HEK293 (cell line): ENCODE data around the gene HRH2.

Experiments used
- CTCF ChIA-PET: fragments of 350-600 bp; formaldehyde crosslinking; extraction: SDS; loops from one replicate; lab custom pipeline; 2021; ENCODE audit warnings: antibody characterized with exemption; lab: Yijun Ruan, JAX
- POLR2A ChIA-PET: fragments of 300-600 bp; formaldehyde crosslinking; extraction: SDS; loops from one replicate; lab custom pipeline; 2020; ENCODE audit warnings: antibody characterized with exemption, inconsistent platforms; lab: Yijun Ruan, JAX
- H3K27ac ChIP-seq: fragments of 200-500 bp; sonication (Bioruptor generic); 2 replicates; pipeline ENCODE4 v1.5.1; 2014; ENCODE audit warnings: low read depth, low read length, control low read depth, inconsistent platforms; ENCODE audit errors: extremely low read depth
- H3K36me3 ChIP-seq, 2 experiments: fragments of 200-500 bp in 1 of 2; sonication (Bioruptor generic) in 1 of 2; 1 replicate in 1 of 2; 2 replicates in 1 of 2; pipeline ENCODE4 v1.5.1; 2014 to 2017; ENCODE audit warnings: inconsistent platforms in 2 of 2, low read length in 2 of 2; ENCODE audit not compliant: control insufficient read depth in 2 of 2, insufficient read depth in 1 of 2
- H3K4me1 ChIP-seq: fragments of 200-500 bp; sonication (Bioruptor generic); 2 replicates; pipeline ENCODE4 v1.5.1; 2014; ENCODE audit warnings: mild to moderate bottlenecking, low read length, inconsistent platforms; ENCODE audit not compliant: control insufficient read depth, insufficient read depth
- H3K4me3 ChIP-seq: 2 replicates; pipeline ENCODE4 v1.5.1; 2011; ENCODE audit warnings: low read depth, mild to moderate bottlenecking, control low read depth, low read length, moderate library complexity
- H3K9me3 ChIP-seq: fragments of 200-500 bp; sonication (Bioruptor generic); 2 replicates; pipeline ENCODE4 v1.5.1; 2014; ENCODE audit warnings: low read depth, low read length, inconsistent platforms; ENCODE audit not compliant: control insufficient read depth, insufficient read depth
- CTCF ChIP-seq: fragments of 450-650 bp; formaldehyde crosslinking; IDR thresholded peaks from 2 replicates; pipeline ENCODE4 v1.5.1; 2016; ENCODE audit warnings: missing biosample characterization, missing genetic modification characterization
- EGR2 ChIP-seq: fragments of 450-650 bp; formaldehyde crosslinking; IDR thresholded peaks from 2 replicates; pipeline ENCODE4 v1.5.1; 2016; ENCODE audit warnings: low read depth, missing biosample characterization, missing genetic modification characterization
- REPIN1 ChIP-seq: fragments of 450-650 bp; formaldehyde crosslinking; IDR thresholded peaks from 2 replicates; pipeline ENCODE4 v1.5.1; 2017; ENCODE audit warnings: missing biosample characterization, missing genetic modification characterization, low read depth
- SP2 ChIP-seq: fragments of 450-650 bp; formaldehyde crosslinking; IDR thresholded peaks from 2 replicates; pipeline ENCODE4 v1.5.1; 2016; ENCODE audit warnings: missing biosample characterization, missing genetic modification characterization
- TSHZ1 ChIP-seq: fragments of 450-650 bp; formaldehyde crosslinking; IDR thresholded peaks from 2 replicates; pipeline ENCODE4 v1.5.1; 2016; ENCODE audit warnings: missing biosample characterization, missing genetic modification characterization, borderline replicate concordance
- WT1 ChIP-seq: fragments of 450-650 bp; formaldehyde crosslinking; IDR thresholded peaks from 2 replicates; pipeline ENCODE4 v1.5.1; 2016; ENCODE audit warnings: missing biosample characterization, missing genetic modification characterization
- ZBTB48 ChIP-seq: fragments of 450-650 bp; formaldehyde crosslinking; IDR thresholded peaks from 2 replicates; pipeline ENCODE4 v1.5.1; 2016; ENCODE audit warnings: missing biosample characterization, missing genetic modification characterization
- ZBTB6 ChIP-seq: fragments of 450-650 bp; formaldehyde crosslinking; IDR thresholded peaks from 2 replicates; pipeline ENCODE4 v1.5.1; 2017; ENCODE audit warnings: missing biosample characterization, missing genetic modification characterization
- ZBTB7A ChIP-seq: fragments of 450-650 bp; formaldehyde crosslinking; IDR thresholded peaks from 2 replicates; pipeline ENCODE4 v1.5.1; 2016; ENCODE audit warnings: low read depth, missing biosample characterization, missing genetic modification characterization
- ZEB2 ChIP-seq: fragments of 450-650 bp; formaldehyde crosslinking; IDR thresholded peaks from 2 replicates; pipeline ENCODE4 v1.5.1; 2016; ENCODE audit warnings: missing biosample characterization, missing genetic modification characterization
- ZNF2 ChIP-seq: fragments of 450-650 bp; formaldehyde crosslinking; IDR thresholded peaks from 2 replicates; pipeline ENCODE4 v1.5.1; 2016; ENCODE audit warnings: missing biosample characterization, missing genetic modification characterization
- ZNF221 ChIP-seq: fragments of 450-650 bp; formaldehyde crosslinking; IDR thresholded peaks from 2 replicates; pipeline ENCODE4 v1.5.1; 2017; ENCODE audit warnings: missing biosample characterization, missing genetic modification characterization, borderline replicate concordance
- ZNF23 ChIP-seq: fragments of 450-650 bp; formaldehyde crosslinking; IDR thresholded peaks from 2 replicates; pipeline ENCODE4 v1.5.1; 2016; ENCODE audit warnings: missing biosample characterization, missing genetic modification characterization, borderline replicate concordance
- ZNF292 ChIP-seq: fragments of 450-650 bp; formaldehyde crosslinking; IDR thresholded peaks from 2 replicates; pipeline ENCODE4 v1.5.1; 2016; ENCODE audit warnings: low read depth, missing biosample characterization, missing genetic modification characterization, borderline replicate concordance
- ZNF311 ChIP-seq: fragments of 450-650 bp; formaldehyde crosslinking; IDR thresholded peaks from 2 replicates; pipeline ENCODE4 v1.5.1; 2017; ENCODE audit warnings: missing biosample characterization, missing genetic modification characterization, borderline replicate concordance
- ZNF341 ChIP-seq: fragments of 450-650 bp; formaldehyde crosslinking; IDR thresholded peaks from 2 replicates; pipeline ENCODE4; 2016; ENCODE audit warnings: low read depth, missing biosample characterization, missing genetic modification characterization
- ZNF37A ChIP-seq: fragments of 450-650 bp; IDR thresholded peaks from 2 replicates; pipeline ENCODE4 v1.5.1; 2018; ENCODE audit warnings: missing biosample characterization, missing genetic modification characterization
- ZNF488 ChIP-seq: fragments of 450-650 bp; formaldehyde crosslinking; IDR thresholded peaks from 2 replicates; pipeline ENCODE4 v1.5.1; 2016; ENCODE audit warnings: missing biosample characterization, missing genetic modification characterization
- ZNF510 ChIP-seq: fragments of 450-650 bp; formaldehyde crosslinking; IDR thresholded peaks from 2 replicates; pipeline ENCODE4 v1.5.1; 2018; ENCODE audit warnings: mild to moderate bottlenecking, missing genetic modification characterization, missing biosample characterization; ENCODE audit not compliant: insufficient replicate concordance
- ZNF558 ChIP-seq: fragments of 450-650 bp; formaldehyde crosslinking; IDR thresholded peaks from 2 replicates; pipeline ENCODE4 v1.5.1; 2016; ENCODE audit warnings: missing biosample characterization, missing genetic modification characterization
- ZNF677 ChIP-seq: fragments of 450-650 bp; IDR thresholded peaks from 2 replicates; pipeline ENCODE4 v1.5.0; 2018; ENCODE audit warnings: missing biosample characterization, mild to moderate bottlenecking, missing genetic modification characterization, moderate library complexity
- ZNF76 ChIP-seq: fragments of 450-650 bp; formaldehyde crosslinking; IDR thresholded peaks from 2 replicates; pipeline ENCODE4; 2016; ENCODE audit warnings: low read depth, missing biosample characterization, missing genetic modification characterization, borderline replicate concordance

HRH2 gene

GRCh38 chr5:175729829-175730277 lies 72.0 kb downstream of the HRH2 start (continued):
- TF ChIP-seq CTCF (tag by site-specific recombination) (peak; percentile 98), ZBTB48 (peak; percentile 81), ZNF76 (tag by site-specific recombination) (0 out of 2 replicates have a peak, but pooled peaks have one; percentile 26), EGR2 (tag by site-specific recombination) (0 out of 2 replicates have a peak, but pooled peaks have one; percentile 21), ZEB2 (tag by site-specific recombination) (peak; percentile 32; the same call in 1 of the 2 replicates)

- no peak overlapping the region for H3K4me3 ChIP-seq
These were observed 73.3 kb downstream of the HRH2 start for GRCh38 chr5:175731172-175731571.

GRCh38 chr5:175731756-175732465 lies 74.0 kb downstream of the HRH2 start:
- ChIA-PET POLR2A (no interaction called here), CTCF (interaction anchor here (0.6 to 4.8 kb wide), 7 partner anchors 13 to 197 kb away, joined by 3 to 45 read pairs (median 7); no protein-coding TSS in a partner anchor)
- Histone ChIP-seq H3K4me3 (no peak overlapping the region), H3K4me1 (no peaks in the 10 kb centered on the region), H3K9me3 (no peaks in the 10 kb centered on the region), H3K27ac (no peak overlapping the region), H3K36me3 (no peaks in the 10 kb centered on the region)
- TF ChIP-seq ZNF37A (tag by site-specific recombination) (no peak), ZNF558 (tag by site-specific recombination) (no peak), ZNF221 (tag by site-specific recombination) (no peak), TSHZ1 (no peak), ZNF23 (tag by site-specific recombination) (no peak)

More at GRCh38 chr5:175731172-175731571, 73.3 kb downstream of the HRH2 start:
- Histone ChIP-seq H3K9me3 (no peaks in the 10 kb centered on the region), H3K27ac (no peak overlapping the region), H3K4me1 (no peaks in the 10 kb centered on the region), H3K36me3 (no peaks in the 10 kb centered on the region)
- no peak for TF ChIP-seq ZBTB6 (tag by site-specific recombination)
- ChIA-PET CTCF (interaction anchor here (1.2 to 4.8 kb wide), 10 partner anchors 10 to 915 kb away, joined by 3 to 45 read pairs (median 16); partner anchors contain the start of gene CPLX2), POLR2A (no interaction called here)

GRCh38 chr5:175733017-175733416 lies 75.1 kb downstream of the HRH2 start:
- CTCF ChIA-PET, result interaction anchor here (4.8 kb wide), 1 partner anchor 198 kb away, joined by 43 read pairs; no protein-coding TSS in a partner anchor
- Histone ChIP-seq H3K27ac (no peak overlapping the region), H3K9me3 (no peaks in the 10 kb centered on the region)
- no peak for TF ChIP-seq REPIN1 (tag by site-specific recombination)
- no peak for TF ChIP-seq ZNF311 (tag by site-specific recombination)
- TF ChIP-seq ZNF488, result no peak
- no peak for TF ChIP-seq ZNF341 (tag by site-specific recombination)
- TF ChIP-seq ZNF510, result no peak
- TF ChIP-seq ZNF677 (tag by site-specific recombination), result no peak
- no peak for TF ChIP-seq WT1 (tag by site-specific recombination)
- no peak for TF ChIP-seq ZNF292
- no peak for TF ChIP-seq SP2 (tag by site-specific recombination)
- TF ChIP-seq ZBTB7A (tag by site-specific recombination), result no peak
- no peak for TF ChIP-seq ZNF2 (tag by site-specific recombination)

More at GRCh38 chr5:175733017-175733416, 75.1 kb downstream of the HRH2 start:
- no peaks in the 10 kb centered on the region for H3K4me1 ChIP-seq
- POLR2A ChIA-PET, result no interaction called here
- no peak overlapping the region for H3K4me3 ChIP-seq
- H3K36me3 ChIP-seq, result no peaks in the 10 kb centered on the region
